Endometrium (tissue), 2 donors: Measurements from ENCODE around the gene NT5C.
"Not testable (repeated sequence)": the region's sequence is repeated elsewhere in the genome, so short reads cannot be mapped to it uniquely, and the experiment has no call there.

ENCODE experiments used
- FAIRE-seq: peaks from 2 replicates; lab custom pipeline; 2012; peaks lifted over from hg19 to GRCh38; lab: Jason Lieb, UNC
- donor health status: control.
- donor health status: control.

Gene NT5C

DNA sequence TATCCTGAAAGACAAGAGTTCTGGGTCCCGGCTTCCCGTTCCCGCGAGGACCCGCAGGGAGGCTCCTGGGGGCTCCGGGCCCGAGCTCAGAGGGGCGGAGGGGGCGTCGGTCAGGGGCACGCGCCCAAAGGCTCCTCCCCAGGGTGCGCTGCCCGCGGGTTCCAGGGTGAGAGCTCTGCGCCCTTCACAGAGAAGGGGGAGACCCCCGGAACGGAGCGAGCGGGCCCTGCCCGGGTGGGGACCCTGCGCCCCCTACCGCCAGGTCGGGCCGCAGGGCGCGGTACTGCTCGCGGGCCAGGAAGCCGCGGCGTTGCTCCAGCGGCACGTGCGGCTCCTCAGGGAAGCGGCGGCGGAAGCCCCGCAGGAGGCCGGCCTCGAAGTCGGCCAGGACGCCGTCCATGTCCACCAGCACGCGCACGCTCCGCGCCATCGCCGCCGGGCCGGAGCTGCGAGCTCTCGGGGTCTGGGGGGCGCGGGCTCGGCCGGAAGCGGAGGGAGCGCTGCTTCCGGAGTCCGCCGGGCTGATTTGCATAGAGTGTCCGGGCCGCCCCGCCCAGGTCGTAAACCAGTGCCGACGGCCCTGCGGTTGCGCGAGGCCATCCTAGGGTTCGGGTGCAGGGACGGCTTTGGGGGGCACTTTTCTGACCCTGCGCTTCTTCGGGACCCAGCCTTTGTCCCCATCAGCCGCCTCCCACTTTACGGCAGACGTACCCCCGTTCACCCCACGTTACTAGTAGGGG is at the start of gene NT5C:
Gene NT5C (minus strand): TSS at position 465 of the 740 bp plus-strand sequence. CDS start 35 bp downstream, at position 430.
- FAIRE-seq, result no peak

DNA sequence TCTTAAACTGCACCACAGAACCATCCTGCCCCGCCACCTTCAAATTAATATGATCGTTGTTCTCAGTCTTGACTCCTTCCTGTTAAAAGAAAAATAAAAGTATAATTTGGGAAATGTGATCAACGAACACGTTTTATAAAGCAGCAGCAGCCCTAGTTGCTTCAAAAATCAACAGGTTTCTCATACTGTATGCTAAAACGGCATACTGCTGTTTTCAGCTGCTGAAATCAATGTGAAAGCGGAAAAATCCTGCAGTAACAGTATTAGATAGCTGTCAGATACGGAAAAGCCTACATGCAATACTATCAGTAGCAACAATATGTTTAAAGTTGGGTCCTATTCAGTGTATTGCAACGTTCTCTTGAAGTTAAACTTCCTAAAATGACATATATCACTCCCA is 49.6 kb upstream of the NT5C start:
- no peak for FAIRE-seq

DNA sequence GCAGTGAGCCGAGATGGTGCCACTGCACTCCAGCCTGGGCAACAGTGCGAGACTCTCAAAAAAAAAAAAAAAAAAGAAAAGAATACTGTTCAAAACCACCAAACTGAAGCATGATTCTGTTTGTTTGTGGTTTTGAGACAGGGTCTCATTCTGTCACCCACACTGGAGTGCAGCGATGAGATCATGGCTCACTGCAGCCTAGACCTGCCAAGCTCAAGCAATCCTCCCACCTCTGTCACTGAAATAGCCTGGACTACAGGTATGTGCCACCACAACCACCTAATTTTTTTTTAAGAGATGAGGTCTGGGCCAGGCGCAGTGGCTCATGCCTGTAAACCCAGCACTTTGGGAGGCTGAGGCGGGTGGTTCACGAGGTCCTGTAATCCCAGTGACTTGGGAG is 46.9 kb upstream of the NT5C start:
- no peak for FAIRE-seq

DNA sequence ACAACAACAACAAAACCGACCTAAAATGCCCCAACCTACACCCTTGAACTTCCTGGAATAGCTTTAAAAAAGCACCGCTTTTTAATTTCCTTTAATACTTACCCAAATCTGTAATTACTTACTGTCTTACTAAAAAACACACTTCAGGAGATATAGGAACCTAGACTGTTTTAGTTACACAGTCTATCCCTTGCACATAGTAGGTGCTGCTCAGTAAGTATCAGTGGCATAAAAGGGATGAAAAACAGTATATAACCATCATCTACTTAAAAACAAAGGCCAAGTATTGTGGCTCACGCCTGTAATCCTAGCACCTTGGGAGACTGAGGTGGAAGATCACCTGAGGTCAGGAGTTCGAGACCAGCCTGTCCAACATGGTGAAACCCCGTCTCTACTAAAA is 45.1 kb upstream of the NT5C start:
- no peak for FAIRE-seq

DNA sequence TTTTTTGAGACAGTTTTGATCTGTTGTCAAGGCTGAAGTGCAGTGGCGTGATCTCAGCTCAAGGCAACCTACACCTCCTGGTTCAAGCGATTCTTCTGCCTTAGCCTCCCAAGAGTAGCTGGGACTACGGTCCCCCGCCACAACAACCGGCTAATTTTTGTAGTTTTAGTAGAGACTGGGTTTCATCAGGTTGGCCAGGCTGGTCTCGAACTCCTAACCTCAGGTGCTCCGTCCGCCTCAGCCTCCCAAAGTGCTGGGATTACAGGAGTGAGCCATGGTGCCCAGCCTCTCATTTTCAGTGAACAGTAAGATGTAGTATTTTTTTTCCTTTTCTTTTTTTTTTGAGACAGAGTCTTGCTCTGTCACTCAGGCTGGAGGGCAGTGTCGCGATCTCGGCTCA is 43.5 kb upstream of the NT5C start:
- no peak for FAIRE-seq

DNA sequence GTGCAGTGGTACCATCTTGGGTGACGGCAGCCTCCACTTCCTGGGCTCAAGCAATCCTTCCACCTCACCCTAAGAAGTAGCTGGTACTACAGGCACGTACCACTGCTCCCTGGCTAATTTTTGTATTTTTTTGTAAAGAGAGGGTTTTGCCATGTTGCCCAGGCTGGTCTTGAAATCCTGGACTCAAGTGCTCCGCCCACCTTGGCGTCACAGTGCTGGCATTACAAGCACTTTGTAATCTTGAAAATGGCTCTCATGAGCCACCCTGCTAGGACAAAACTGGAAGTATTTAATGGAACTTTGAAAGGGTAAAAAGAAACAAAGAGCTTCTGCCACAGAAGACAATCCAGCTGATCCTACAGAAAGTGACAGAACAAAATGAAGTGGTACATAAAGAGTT is 42.0 kb upstream of the NT5C start:
- FAIRE-seq, result no peak

DNA sequence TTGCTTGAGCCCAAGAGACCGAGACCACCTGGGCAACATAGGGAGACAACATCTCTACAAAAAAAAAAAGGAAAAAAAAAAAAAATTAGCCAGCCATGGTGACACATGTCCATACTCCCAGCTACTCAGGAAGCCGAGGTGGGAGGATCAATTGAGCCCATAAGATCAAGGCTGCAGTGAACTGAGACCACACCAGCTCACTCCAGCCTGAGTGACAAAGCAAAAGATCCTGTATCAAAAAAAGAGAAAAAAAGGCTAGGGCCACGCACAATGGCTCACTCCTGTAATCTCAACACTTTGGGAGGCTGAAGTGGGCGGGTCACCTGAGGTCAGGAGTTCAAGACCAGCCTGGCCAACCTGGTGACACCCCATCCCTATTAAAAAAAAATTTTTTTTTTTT is 37.5 kb upstream of the NT5C start:
- no peak for FAIRE-seq

DNA sequence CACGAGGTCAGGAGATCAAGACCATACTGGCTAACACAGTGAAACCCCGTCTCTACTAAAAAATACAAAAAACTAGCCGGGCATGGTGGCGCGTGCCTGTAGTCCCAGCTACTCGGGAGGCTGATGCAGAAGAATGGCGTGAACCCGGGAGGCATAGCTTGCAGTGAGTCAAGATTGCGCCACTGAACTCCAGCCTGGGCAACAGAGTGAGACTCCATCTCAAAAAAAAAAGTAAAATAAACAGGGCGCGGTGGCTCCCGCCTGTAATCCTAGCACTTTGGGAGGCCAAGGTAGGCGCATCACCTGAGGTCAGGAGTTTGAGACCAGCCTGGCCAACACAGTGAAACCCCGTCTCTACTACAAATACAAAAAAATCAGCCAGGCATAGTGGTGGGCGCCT is 33.1 kb upstream of the NT5C start:
- FAIRE-seq, result not testable (repeated sequence)

DNA sequence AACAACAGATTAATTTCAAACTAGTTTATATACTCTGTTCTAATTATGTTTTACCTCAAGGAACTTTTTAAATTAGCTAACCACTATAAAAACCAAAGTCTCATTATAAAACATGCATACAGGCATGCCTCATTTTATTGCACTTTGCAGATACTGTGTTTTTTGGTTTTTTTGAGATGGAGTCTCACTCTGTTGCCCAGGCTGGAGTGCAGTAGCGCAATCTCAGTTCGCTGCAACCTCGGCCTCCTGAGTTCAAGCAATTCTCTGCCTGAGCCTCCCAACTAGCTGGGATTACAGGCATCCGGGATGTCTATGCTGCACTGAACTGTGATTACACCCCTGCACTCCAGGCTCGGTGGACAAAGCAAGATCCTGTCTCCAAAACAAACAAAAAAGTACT is 31.5 kb upstream of the NT5C start:
- no peak for FAIRE-seq

DNA sequence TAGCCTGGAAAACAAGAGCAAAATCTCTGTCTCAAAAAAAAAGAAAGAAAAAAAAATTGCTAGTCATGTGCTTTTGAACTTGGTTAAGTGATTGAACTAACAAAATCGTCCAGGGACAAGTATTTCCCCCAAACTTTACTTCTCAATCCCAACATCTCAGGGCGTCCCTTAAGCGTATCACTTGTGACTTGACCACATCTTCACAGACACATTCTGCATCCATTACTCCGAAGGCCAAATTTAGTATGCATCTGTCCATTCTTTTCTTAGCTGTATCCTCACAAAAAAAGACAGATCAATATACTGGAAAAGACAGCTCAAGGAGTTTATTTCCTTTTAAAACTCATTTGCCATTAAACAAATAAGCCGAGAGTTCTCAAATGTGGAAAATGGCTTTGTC is 28.7 kb upstream of the NT5C start:
- no peak for FAIRE-seq

DNA sequence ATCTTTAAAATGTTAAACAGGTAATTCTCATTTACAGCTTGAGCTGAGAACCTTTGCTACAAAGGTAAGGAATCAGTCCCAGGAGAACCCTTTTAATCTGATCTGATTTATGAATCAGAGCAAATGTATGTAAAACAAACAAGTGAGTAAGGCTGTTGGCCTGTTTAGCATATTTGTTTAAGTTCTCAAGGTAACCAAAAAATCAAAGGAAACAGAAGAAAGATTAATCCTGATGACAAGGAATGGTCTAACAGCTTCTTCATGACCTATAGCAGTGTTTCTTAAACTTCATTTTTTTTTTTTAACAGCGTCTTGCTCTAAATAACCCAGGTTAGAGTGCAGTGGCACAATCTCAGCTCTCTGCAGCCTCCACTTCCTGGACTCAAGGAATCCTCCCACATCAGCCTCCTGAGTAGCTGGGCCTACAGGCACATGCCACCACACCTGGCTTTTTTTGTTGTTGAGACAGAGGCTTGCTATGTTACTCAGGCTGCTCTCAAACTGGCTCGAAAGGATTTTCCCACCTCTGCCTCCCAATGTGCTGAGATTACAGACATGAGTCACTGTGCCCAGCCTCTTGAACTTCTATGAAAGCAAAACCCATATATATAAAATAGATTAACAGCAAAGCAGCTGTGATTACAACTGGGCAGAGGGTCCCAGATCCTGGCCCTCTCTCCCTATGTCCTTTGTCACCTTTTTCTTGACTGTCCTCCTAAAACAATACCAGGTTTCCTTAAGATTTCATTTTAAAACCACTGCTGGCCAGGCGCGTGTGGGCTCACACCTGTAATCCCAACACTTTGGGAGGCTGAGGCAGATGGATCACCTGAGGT is 27.9 kb upstream of the NT5C start:
- no peak for FAIRE-seq

DNA sequence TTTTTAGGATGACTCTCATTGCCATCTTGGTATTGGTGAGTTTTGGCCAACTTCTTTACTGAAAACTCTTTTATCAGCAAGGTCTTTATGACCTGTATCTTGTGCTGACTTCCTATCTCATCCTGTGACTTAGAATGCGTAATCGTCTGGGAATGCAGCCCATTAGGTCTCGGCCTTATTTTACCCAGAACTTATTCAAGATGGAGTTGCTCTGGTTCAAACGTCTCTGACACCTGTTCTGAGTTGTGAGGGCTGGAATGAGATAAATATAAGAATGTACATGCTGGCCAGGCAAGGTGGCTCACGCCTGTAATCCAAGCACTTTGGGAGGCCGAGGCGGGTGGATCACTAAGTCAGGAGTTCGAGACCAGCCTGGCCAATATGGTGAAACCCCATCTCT is 26.9 kb upstream of the NT5C start:
- not testable (repeated sequence) for FAIRE-seq

DNA sequence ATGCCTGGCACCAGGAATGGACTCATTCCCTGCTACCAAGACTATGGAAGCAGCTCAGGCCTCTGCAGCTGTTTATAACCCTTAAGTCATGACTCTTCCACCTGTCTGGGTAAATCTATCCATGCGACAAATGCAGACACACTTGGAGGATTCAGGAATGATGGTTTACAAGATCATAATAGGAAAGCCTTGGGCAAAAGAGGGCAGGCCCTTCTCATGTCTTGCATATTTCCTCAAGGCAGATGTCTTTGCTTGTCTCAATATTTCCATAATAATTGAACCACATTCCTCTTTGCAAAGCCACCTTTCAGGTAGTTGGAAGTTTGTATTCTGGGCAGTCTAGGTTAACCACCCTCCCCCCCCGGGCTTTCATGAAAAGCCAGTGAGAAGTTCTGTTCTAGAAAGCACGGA is 23.7 kb upstream of the NT5C start:
- no peak for FAIRE-seq

DNA sequence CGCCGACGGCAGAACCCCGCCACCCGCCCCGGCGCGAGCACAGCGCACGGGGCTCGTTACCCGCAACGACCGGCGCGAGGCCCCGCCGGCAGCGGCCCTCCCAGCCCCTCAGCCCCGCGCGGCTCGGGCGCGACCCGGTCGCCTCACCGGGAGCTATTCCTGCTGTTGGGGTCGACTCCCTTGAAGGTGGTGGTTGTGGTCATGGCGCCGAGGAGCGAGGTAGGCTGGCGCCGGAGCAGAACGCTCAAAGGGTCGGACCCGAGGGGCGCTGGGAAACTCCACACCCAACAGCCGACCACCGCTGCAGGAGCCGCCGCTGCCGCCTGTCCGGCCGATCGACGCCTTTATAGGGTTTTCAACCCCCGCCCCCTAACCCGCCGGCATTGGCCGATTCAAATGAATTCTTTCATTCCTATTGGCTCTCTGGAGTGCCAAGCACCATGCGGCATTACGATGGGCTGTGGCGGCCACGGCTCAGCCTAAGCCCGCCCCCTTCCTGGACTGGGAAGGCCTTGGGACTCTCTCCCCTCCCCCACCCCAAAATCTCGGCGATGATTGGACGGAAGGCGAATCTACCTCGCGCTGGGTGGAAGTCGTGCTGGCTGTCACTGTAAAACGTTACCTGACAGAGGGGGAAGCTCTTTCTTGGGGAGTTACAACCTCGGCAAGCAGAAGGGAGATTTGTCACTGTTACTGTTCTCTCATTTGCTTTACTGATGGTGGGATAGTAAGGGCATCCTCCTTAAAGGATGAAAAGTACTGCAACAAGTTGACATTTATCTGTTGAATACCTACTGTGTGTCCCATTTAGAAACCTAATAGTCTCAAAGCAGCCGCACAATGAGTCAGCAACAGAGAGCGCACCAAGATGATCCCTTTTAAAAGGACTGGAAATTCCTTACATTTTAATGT is 22.9 kb upstream of the NT5C start, which contains the start of gene JPT1:
Gene JPT1 (minus strand): TSS at position 318 of the 912 bp plus-strand sequence. CDS start 115 bp downstream, at position 203.
- FAIRE-seq, result peak; percentile 80

DNA sequence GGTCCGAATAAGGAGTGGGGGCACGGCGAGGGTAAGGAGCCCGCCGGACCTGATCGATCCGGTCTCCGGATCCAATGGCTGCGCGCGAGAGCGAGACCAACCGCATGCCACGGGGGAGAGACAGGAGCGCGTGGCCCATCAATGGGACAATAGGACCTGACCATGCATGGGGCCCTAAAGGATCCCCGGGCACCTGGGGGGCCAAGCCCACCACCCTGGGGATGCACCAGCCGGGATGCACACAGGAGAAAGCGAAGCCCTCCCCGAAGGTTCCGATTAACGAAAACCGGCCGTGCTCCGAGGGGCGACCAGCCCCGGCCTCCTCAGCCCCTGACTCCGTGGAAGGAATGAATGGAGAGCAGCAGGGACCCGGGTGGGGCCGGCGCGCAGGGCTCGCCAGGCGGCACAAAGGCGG is 22.2 kb upstream of the NT5C start:
- FAIRE-seq, result no peak

DNA sequence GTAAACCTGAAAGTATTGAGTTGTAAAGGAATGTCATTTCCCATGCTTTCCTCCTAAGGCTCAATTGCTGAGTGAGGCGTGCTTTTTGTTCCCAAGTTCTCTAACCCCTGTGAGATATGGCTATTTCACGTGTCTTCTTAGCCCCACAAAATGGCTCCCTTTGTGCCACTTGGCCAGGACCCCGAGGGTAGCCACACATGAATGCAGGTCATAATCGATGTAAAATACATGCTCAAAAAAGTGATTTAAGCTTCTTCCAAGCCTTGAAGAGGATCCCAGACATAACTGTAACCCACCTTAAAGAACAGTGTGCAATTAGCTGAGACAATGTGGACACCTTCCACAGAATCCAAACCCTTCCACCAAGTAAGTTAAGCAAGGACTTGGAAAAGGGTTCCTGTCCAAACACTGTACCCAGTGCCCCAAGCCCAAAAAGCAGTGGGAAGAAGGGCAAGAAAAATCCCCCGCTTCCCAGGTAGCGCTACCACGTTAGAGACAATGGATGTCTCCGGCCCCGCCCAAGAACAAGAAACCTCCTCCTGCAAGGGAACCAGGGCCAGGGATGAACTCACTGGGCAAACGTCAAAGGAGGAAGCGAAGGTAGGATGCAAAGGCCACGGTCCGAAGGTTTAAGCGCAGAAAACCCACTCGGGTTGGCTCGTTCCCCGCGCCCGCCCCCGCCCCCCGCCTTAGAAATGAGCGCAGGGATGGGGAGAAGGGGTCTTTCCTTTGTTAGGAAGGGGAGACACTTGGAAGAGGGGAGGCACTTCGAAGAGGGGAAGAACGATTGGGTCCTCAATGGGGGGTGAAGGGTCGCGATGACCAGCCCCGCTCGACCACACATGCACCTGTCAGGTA is 21.6 kb upstream of the NT5C start:
- no peak for FAIRE-seq

DNA sequence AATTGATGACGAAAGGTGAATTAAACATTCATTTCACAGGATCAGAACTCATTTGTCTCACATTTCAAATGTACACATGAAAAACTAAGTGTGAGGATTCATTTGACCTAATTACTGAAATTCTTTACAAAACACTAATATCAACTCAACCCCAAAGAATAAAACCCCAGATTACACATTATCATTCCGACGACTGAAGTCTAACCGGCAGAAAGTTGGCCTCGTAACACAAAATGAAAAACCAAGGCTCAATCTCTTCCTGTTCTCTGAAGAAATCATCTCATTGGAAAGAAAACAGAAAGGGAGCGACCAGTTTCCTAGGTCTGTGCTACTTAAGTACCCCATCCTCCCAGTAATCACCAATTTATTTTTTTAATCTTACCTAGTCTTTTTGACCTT is 21.0 kb upstream of the NT5C start:
- no peak for FAIRE-seq

DNA sequence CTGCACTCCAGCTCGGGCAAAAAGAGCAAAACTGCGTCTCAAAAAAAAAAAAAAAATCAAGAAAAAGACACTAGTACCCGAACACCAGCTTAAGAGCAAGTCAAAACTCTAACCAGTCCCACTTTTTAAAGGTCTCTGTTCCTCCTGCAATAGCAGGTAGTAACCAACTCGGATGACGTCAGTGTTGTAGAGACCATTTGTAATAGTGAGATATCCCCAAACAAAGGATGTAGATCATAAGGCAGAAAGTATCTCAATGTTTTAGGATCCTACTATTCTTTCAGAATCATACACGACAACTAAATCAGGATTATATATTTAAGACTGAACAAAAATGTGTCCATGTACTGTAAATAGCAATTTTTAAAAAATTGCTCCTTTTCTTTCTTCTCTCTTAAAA is 20.4 kb upstream of the NT5C start:
- no peak for FAIRE-seq

DNA sequence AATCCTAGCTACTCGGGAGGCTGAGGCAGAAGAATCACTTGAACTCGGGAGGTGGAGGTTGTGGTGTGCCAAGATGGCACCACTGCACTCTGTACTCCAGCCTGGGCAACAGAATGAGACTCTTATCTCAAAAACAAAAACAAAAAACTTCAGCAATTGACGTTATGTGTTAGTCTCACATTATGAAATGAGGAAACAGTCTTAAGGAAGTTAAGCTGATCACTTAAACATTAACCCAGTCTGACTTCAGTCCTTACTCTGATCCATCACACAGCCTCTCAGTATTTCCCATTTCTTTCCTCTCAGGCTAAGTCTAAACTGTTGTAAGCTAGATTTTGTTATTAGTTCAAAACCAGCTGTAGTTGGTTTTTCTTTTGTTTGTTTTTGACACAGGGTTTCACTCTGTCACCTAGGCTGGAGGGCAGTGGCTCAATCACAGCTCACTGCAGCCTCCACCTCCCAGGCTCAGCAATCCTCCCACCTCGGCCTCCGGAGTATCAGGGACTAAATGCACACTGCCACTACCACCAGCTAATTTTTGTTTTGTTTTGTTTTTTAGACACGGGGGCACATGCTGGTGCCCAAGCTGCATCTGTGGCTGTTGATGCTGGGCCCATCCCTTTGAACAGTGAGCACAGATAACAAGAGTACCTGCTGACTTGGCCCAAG is 16.5 kb upstream of the NT5C start:
- FAIRE-seq, result no peak

DNA sequence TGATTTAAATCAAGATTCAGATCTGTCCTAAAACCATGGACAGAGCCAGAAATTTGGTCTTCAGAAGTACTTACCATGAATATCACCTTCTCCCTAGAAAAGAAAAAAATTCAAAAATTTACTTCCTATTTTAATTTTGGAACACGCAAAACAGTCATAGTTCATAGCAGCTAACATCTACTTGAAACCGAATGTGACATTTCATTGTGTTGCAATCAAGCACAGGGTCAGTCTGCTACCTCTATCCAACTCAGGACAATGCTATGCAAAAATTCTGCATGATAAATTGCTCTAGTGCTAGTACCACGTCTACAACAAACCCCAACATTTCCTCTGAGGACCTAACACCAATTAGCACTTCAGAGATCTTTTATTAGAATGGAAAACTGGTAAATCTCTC is 15.1 kb upstream of the NT5C start:
- FAIRE-seq, result no peak
